Endothelial cell of umbilical vein (primary cell): ENCODE data around the gene CATSPER3. TPM values are rescaled to one million over a fixed set of nuclear protein-coding genes. Genes with fewer than 3 reads are reported as not detected.

Experiments
- BruUV-seq: library from RNA; stranded (reverse); fragments of 400-500 nt; replicated peaks from 2 replicates; lab custom pipeline; 2021; lab: Mats Ljungman, UMichigan
- CTCF ChIA-PET: fragments of 300-600, 350-600 bp; sonication (Branson Sonifier 250); formaldehyde crosslinking; loops from one replicate; lab custom pipeline; 2021; ENCODE audit warnings: antibody characterized with exemption, inconsistent platforms; lab: Charles Lee
- POLR2A ChIA-PET: fragments of 300-600, 350-600 bp; sonication (Branson Sonifier 250); formaldehyde crosslinking; loops from one replicate; lab custom pipeline; 2021; ENCODE audit warnings: antibody characterized with exemption, inconsistent platforms; lab: Charles Lee
- DNase-seq: peaks from one replicate; pipeline ENCODE4 v3.0.0-alpha.2; 2011; ENCODE audit warnings: low read depth, low spot score
- FAIRE-seq: peaks from 2 replicates; lab custom pipeline; 2011; peaks lifted over from hg19 to GRCh38; lab: Jason Lieb, UNC
- H2AFZ ChIP-seq: 2 replicates; pipeline ENCODE4 v1.6.0; 2012; ENCODE audit warnings: low read depth, low read length, control low read depth, inconsistent platforms
- H3K27ac ChIP-seq: 2 replicates; pipeline ENCODE4 v1.5.1; 2011; ENCODE audit warnings: low read depth, mild to moderate bottlenecking, control low read depth, low read length, moderate library complexity; ENCODE audit not compliant: insufficient read depth
- H3K27me3 ChIP-seq, 2 experiments: 2 replicates each; pipeline versions ENCODE4 v1.6.0 to v1.6.1; 2011; ENCODE audit warnings: low read length in 2 of 2, mixed read lengths in 1 of 2; ENCODE audit not compliant: control insufficient read depth in 2 of 2, insufficient read depth in 2 of 2
- H3K36me3 ChIP-seq, 2 experiments: 2 replicates in 1 of 2; 3 replicates in 1 of 2; pipeline ENCODE4 v1.5.1; 2011; ENCODE audit warnings: low read length in 2 of 2, mild to moderate bottlenecking in 1 of 2, moderate library complexity in 1 of 2; ENCODE audit not compliant: control insufficient read depth in 2 of 2, insufficient read depth in 2 of 2; ENCODE audit errors: extremely low read depth in 1 of 2
- H3K4me1 ChIP-seq: 3 replicates; pipeline ENCODE4 v1.5.1; 2011; ENCODE audit warnings: mild to moderate bottlenecking, low read length; ENCODE audit not compliant: control insufficient read depth, insufficient read depth; ENCODE audit errors: extremely low read depth
- H3K4me2 ChIP-seq: 2 replicates; pipeline ENCODE4 v1.6.1; 2011; ENCODE audit warnings: low read length, control low read depth, mixed read lengths; ENCODE audit not compliant: insufficient read depth
- H3K4me3 ChIP-seq, 3 experiments: fragments of 200-600 bp in 1 of 3; sonication (generic), shearing (Covaris generic) in 1 of 3; replicated peaks in 1 of 3; 2 replicates each; pipeline ENCODE4 v1.5.1; 2011 to 2016; ENCODE audit warnings: control low read depth in 3 of 3, low read length in 3 of 3, mild to moderate bottlenecking in 2 of 3, inconsistent platforms in 1 of 3, low read depth in 1 of 3, moderate library complexity in 1 of 3; ENCODE audit not compliant: insufficient read depth in 1 of 3
- H3K79me2 ChIP-seq: 2 replicates; pipeline ENCODE4 v1.6.0; 2012; ENCODE audit warnings: low read length, inconsistent platforms; ENCODE audit not compliant: control insufficient read depth, insufficient read depth
- H3K9ac ChIP-seq: replicated peaks from 2 replicates; pipeline ENCODE3; 2011; ENCODE audit warnings: low read length, control low read depth; ENCODE audit not compliant: insufficient read depth; ENCODE audit errors: extremely low read depth
- H3K9me1 ChIP-seq: replicated peaks from 3 replicates; pipeline ENCODE4 v1.6.0; 2011; ENCODE audit warnings: mild to moderate bottlenecking, low read length; ENCODE audit not compliant: control insufficient read depth, insufficient read depth; ENCODE audit errors: extremely low read depth
- H3K9me3 ChIP-seq: replicated peaks from 2 replicates; pipeline ENCODE4 v1.5.1; 2012; ENCODE audit warnings: low read length, inconsistent platforms; ENCODE audit not compliant: control insufficient read depth, insufficient read depth
- H4K20me1 ChIP-seq: replicated peaks from 2 replicates; pipeline ENCODE3; 2011; ENCODE audit warnings: mild to moderate bottlenecking, low read length; ENCODE audit not compliant: control insufficient read depth, insufficient read depth; ENCODE audit errors: extremely low read depth
- FOS ChIP-seq: IDR thresholded peaks from 2 replicates; pipeline ENCODE4 v1.6.1; 2011; ENCODE audit warnings: mild to moderate bottlenecking, low read length, moderate library complexity, borderline replicate concordance; ENCODE audit not compliant: insufficient read depth
- JUN ChIP-seq: IDR thresholded peaks from 2 replicates; pipeline ENCODE4 v1.6.1; 2011; ENCODE audit warnings: borderline replicate concordance, low read depth; ENCODE audit not compliant: insufficient read length, insufficient read depth
- POLR2A ChIP-seq: IDR thresholded peaks from 2 replicates; pipeline ENCODE4 v1.6.1; 2012; ENCODE audit warnings: low read depth, mild to moderate bottlenecking, control low read depth, low read length
- dilution Hi-C: fragments of 300-500 bp; cut with MboI; formaldehyde crosslinking; loops from one replicate; pipeline ENCODE4 v1.15.0; 2019; ENCODE audit warnings: low sequenced_read_pairs; ENCODE audit not compliant: extremely low pct_ligation_motif_present
- intact Hi-C: fragments of 100-400 bp; cut with micrococcal nuclease; formaldehyde crosslinking; loops from one replicate; pipeline ENCODE4 v1.10.0; 2022
- polyA plus RNA-seq, 4 experiments: library from polyadenylated mRNA; depleted of rRNA in 3 of 4; stranded (reverse) in 3 of 4; unstranded in 1 of 4; fragments of >200 nt; gene quantifications; 2 replicates each; pipeline versions ENCODE4 v1.2.1 to v1.2.3, GENCODE V29; 2011 to 2012; ENCODE audit warnings: missing spikeins in 1 of 4
- total RNA-seq: library from RNA; stranded (reverse); gene quantifications from 2 replicates; pipeline ENCODE4 v1.2.3, GENCODE V29; 2021
- TF ChIP-seq, protein P1 (sequence below): IDR thresholded peaks from 2 replicates; pipeline ENCODE4 v1.6.1; 2011; ENCODE audit not compliant: insufficient read depth, insufficient read length

Gene CATSPER3
- total and polyA plus RNA-seq, 2 donors (not counting 3 experiments of a cell fraction or from before 2014, with no cell fraction given): 0.43 to 0.71 TPM

DNA sequence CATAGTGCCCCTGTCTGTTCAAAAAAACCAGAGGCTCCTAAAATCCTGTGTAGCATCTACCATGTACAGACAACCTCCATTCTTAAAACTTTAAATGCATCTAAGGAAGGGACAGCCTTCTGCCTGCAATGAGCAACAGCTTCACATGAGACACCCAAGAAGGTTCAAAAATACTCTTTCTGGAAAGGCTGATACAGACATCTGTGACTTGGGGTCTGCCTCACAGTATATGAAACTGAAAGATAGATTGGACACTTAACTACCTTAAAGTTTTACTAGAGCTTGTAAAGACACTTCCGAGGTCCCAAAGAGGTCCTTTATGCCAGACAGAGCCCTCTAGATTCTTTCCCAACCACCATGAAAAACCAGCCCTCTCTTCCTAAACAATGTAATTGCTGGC lies 28.2 kb upstream of the CATSPER3 start:
- Histone ChIP-seq H3K36me3 (no peaks in the 10 kb centered on the region), H3K9me3 (no peaks in the 10 kb centered on the region), H2AFZ (no peak overlapping the region), H3K79me2 (no peaks in the 10 kb centered on the region), H3K9me1 (no peaks in the 10 kb centered on the region), H3K4me3 (no peak overlapping the region), H4K20me1 (no peaks in the 10 kb centered on the region), H3K4me1 (no peaks in the 10 kb centered on the region), H3K27me3 (no peaks in the 10 kb centered on the region), H3K9ac (no peak overlapping the region), H3K27ac (no peak overlapping the region), H3K4me2 (no peak overlapping the region)
- DNase-seq (no peak), FAIRE-seq (no peak)
- intact Hi-C loops: no loop called here
- TF ChIP-seq POLR2A (no peak), FOS (no peak)
- BruUV-seq: no TSS peak
- ChIA-PET POLR2A (no interaction called here), CTCF (no interaction called here)
- dilution Hi-C loops: no loop called here

DNA sequence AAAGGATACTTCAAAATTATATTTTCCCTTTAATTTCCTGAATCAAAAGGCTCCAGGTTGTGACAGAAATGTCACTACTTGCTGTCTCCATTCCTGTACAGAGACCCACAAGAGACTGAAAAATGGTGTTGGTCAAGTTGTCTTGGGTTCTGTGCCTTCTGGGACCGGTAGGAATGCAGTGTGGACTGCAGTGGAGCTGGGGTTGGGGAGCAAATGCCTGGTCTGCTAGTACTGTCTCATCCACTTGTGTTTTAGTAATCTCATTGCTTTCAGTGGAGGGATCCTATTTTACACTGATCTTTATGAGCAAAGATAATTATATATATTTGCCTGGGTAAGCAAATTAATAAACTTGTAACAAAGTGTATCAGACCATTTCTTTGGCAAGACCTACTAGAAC lies 24.2 kb upstream of the CATSPER3 start:
- Histone ChIP-seq H3K9me1 (no peaks in the 10 kb centered on the region), H3K4me3 (no peak overlapping the region), H3K9me3 (no peaks in the 10 kb centered on the region), H2AFZ (no peak overlapping the region), H3K79me2 (no peaks in the 10 kb centered on the region), H3K4me2 (no peak overlapping the region), H3K27me3 (no peaks in the 10 kb centered on the region), H3K27ac (no peak overlapping the region), H4K20me1 (no peaks in the 10 kb centered on the region), H3K4me1 (no peaks in the 10 kb centered on the region), H3K36me3 (no peaks in the 10 kb centered on the region), H3K9ac (no peak overlapping the region)
- dilution Hi-C loops: no loop called here
- CTCF ChIA-PET: no interaction called here
- FAIRE-seq (no peak), DNase-seq (no peak)
- POLR2A ChIA-PET: no interaction called here
- no TSS peak for BruUV-seq
- intact Hi-C loops: no loop called here
- TF ChIP-seq, protein P1, sequence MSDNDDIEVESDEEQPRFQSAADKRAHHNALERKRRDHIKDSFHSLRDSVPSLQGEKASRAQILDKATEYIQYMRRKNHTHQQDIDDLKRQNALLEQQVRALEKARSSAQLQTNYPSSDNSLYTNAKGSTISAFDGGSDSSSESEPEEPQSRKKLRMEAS: no peak
- TF ChIP-seq POLR2A: no peak
- no peak for TF ChIP-seq JUN
